SK-N-DZ (cell line): ENCODE results near the gene PPP1R18.
"Not testable (repeated sequence)": the region's sequence is repeated elsewhere in the genome, so short reads cannot be mapped to it uniquely, and the experiment has no call there.

ENCODE experiments used
- DNase-seq: peaks from one replicate; pipeline ENCODE4 v3.0.0-alpha.2; 2015; ENCODE audit warnings: low spot score

Gene PPP1R18

DNA sequence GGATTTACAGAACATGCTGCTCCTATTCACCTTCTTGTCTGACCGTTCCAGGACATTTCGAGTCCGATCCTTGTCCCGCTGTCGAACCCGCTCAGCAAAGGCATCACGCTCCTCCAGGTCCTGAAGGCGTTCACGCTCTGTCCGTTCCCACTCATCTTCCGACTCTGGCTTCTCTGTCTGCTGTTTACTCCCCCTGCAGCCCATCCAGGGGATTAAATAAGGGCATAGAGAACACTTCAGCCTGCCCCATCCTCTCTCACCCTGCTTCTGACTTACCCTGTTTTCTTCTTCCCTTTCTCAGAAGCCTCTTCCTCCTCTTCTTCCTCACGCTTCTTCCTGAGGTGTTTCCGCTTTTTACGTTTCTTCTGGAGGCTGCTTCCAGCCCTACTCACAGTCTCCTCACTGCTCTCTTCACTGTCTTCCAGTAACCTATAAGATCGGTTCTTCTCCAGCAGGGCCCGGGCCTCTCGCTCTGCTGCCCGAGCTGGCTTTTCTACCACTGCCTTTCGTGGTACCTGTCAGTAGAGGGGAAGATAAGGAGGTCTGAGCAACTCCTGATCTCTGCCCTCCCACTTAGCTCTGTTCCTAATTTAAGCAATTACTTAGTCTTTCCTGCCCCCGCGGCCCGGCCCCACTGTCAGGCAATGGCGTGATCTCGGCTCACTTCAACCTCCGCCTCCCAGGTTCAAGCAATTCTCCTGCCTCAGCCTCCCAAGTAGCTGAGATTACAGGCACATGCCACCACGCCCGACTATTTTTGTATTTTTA, 15.5 kb downstream of the PPP1R18 start:
- DNase-seq: no peak

- not testable (repeated sequence) for DNase-seq
Observed at GRCh38 chr6:30666300-30666699, 20.1 kb downstream of the PPP1R18 start.

DNA sequence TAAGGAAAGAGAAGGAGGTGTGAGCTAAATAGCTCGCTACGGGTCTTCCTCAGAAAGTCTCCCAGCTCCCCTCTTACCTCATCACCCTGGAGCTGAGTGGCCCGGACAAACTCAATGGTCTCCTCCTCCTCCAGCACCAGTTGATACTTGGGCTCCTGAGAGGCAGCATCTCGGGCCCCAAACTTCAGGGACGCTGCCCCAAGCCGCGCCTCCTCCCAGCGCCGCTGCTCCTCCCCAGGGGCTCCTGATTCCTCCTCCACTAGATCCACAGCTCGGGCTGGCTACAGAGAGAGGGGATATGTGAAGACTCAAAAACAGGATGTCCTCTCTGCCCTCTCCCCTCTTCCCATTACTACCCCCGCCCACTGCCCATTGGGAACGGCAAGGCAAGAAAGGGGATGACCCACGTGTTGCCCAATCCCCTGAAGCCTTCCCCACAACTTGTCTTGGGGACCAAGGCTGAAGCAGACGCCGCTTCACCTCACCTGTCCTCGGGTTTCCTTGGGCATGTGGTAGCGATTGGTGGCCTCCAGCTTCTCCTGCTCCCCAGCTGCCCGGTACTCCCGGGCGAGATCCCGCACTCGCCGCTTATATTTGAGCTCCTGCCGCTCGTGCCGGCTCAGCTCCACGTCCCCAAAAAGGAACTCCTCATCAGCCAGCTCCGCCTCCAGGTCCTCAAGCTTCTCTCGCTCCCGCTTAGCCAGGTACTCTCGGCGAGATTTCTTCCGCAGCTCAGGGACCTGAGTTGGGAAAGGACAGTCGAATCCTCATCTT, 21.3 kb downstream of the PPP1R18 start:
- DNase-seq: no peak

DNA sequence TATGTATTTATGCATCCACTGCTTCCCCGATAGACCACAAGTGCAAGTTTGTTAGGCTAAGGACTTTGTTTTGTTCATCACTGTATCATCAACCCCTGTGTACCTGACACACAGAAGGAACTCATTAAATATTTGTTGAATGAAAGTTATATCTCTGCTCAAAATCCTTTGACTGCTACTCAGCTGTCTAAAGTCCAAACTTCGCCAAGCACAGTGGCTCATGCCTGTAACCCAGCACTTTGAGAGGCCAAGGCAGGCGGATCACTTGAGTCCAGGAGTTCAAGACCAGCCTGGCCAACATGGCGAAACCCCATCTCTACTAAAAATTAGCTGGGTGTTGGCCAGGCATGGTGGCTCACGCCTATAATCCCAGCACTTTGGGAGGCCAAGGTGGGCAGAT, 28.5 kb downstream of the PPP1R18 start:
- not testable (repeated sequence) for DNase-seq

DNA sequence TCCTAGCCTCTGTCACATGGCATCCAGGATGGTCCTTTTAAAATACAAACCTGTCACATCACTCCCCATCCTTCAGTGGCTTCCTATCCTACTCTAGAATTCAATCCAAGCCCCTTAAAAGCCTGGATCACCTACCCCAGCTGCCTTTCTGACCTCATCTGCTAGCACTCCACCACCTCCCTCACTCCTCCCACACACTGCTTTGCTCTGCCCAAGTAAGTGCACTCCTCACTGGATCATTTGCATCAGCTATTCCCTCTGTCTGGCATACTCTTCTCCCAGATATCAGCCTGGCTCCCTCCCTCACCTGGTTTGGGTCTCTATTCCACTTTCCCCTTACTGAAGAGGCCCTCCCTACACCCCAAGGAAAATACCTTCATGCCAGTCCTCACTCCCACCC, 29.0 kb downstream of the PPP1R18 start:
- no peak for DNase-seq

DNA sequence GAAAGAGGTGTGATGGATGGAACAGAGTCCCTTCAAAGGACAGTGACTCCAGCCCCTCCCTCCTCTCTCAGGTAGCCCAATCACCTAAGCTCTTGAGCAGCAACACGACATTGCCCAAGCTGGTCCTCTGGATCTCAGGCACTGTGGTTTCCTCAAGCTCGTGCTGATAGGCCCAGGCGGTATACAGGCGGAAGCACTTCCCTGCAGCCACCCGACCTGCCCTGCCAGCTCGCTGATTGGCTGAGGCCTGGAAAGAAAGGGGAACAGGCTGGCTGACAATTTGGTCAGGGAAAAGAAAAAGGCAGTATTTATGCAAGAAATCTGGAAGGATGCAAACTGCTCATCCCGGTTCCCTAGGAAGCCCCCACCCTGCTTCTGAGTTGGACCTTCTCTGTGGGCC, 29.9 kb downstream of the PPP1R18 start:
- no peak for DNase-seq

GRCh38 chr6:30655743-30656094, 30.7 kb downstream of the PPP1R18 start:
- DNase-seq: no peak

GRCh38 chr6:30654798-30655742, 31.4 kb downstream of the PPP1R18 start:
- no peak for DNase-seq

DNA sequence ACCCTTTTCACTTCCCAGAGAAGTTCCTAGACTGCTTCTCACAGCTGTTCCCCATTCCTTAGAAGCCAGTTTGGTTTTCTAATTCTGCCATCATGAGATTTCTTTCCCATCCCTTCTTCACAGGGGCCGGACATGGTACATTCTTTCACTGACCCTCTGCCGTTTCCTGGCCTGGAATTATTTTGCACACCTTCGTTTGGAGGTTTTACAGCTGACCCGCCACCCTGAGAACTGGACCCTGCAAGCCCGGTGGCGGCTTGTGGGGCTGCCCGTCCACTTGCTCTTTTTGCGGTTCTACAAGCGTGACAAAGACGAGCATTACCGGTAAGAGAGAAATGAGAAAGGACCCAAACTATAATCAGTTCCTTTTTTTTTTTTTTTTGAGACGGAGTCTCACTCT, 35.3 kb downstream of the PPP1R18 start:
- no peak for DNase-seq

DNA sequence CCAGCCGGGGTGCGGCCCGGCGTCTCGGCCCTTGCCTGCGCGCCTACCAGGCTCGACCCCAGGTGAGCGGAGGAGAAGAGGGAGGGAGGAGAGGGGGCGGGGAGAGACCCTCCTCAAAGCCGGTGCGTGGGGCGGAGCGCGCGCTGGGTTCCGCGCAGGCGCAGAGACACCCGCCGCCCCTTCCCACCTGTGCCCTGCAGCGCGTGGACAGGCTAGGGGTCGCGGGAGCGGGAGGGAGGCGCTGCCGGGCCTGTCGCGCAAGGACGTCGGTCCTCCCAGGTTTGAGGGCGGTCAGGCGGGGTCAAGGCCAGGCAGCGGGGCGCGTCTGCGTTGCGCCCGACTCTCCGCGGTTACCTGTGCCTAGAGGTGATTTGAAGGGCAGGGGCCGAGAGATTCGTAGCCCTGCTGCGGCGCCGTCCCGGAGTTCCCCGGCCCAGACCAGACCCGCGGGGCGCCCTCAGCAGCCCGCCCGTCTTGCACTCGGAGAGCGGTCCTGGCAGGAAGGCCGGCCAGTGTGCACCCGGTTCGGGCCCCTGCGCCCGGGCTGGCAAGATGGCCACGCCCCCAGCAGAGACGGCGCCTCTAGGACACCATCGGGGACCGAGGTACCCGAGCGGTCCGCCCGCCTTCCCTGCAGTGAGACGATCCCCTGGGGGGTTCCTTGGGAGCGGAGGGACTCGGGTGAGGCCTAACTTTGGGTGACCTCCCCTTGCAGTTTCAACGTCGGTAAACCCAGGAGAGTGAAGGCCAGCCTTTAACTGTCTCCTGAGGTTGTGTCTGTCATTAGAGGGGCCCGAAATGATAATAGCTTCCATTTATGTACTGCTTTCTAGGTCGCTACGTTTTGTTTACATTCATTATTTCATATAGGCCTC, 39.0 kb downstream of the PPP1R18 start:
- peak; percentile 87 for DNase-seq

DNA sequence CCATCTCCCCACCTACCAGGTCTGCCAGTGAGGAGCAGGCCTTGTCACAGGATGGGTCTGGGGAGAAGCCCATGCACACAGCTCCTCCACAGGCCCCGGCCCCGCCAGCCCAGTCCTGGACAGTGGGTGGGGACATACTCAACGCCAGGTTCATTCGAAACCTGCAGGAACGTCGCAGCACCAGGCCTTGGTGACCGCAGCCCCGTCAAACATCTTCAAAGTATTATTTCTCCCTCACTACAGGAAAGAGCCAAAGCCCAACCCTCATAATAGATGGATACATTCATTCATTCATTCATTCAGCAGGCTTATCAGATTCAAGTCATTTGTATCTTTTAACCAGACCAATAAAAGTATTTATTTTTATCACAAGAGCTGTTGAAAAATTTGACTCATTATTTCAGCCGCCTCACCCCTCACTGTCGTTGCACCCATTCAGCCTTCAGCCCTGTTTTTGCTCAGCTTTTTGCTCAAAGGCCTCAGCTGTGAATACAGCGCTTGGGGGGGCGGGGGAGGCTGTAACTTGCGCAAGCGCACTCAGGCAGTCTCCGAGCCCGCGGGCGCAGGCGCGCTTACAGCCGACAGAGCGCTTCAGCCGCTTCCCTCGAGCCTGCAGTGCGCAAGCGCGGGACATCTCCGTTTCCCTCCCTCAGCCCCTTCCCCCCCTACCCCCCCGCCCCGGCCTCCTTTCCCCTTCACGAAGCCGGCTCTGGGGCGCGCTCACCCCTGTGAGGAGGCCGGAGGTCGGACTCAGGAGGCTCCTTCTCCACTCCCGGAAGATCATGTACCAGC, 39.8 kb downstream of the PPP1R18 start, which contains the start of gene C6orf136:
C6orf136 (plus strand) TSS at position 684 of the 792 bp plus-strand sequence; CDS start at position 783, 99 bp downstream.
- peak; percentile 93 for DNase-seq

- no peak for DNase-seq
Observed at GRCh38 chr6:30645989-30646388, 40.5 kb downstream of the PPP1R18 start.

GRCh38 chr6:30644769-30645168, 41.7 kb downstream of the PPP1R18 start:
- DNase-seq: no peak

GRCh38 chr6:30643656-30644055, 42.8 kb downstream of the PPP1R18 start:
- DNase-seq: no peak

- DNase-seq: no peak
Observed at GRCh38 chr6:30641048-30641447, 45.4 kb downstream of the PPP1R18 start.

GRCh38 chr6:30640481-30640880, 46.0 kb downstream of the PPP1R18 start:
- no peak for DNase-seq

- DNase-seq: no peak
Observed at GRCh38 chr6:30635834-30636233, 50.6 kb downstream of the PPP1R18 start.

DNA sequence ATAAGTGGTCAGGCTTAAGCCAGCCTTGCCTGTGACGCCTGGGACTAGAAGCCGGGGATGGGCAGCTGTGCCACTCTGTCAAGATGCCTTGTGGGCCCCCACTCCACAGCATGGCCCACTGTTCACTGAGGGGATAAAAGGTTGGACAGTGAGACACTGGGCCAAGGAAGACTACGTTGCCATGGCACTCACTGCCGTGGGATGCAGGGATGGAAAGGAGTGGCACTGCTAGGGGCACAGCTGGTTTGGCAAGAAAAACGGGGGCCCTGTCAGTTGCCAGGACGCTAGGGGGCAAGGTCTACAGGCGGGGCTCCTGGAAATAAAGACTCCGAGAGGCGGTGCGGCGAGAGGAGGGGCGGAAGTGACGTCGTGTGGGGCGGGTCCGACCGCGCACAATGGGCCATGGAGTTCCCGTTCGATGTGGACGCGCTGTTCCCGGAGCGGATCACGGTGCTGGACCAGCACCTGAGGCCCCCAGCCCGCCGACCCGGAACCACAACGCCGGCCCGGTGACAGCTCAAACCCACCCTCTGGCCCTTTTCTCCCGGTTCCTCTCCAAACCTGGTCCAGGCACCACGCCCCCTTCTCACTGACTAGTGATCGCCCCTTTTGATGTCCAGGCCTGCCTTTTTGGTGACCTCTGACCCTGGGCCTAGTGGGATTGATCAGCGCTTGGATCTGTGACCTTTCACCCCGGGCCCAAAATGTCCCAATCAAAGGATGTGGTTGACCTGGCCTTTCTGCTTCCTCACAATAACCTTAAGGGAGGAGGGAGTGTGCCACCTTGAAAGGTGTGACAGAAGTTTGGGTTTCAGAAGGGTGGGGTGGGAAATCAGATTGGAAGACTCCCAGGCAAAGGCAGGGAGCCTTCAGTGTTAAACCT, 59.7 kb downstream of the PPP1R18 start, which contains the start of gene ATAT1:
ATAT1 (plus strand) TSS at position 391 of the 883 bp plus-strand sequence.
- DNase-seq: peak; percentile 82
